SHP77 treated with DMSO at 0.1 percent for 48 hours (cell line): ENCODE results near the gene P2RY10.
"Not testable (repeated sequence)": the region's sequence is repeated elsewhere in the genome, so short reads cannot be mapped to it uniquely, and the experiment has no call there.

Source experiments
- DNase-seq: peaks from one replicate; lab custom pipeline; 2025; lab: John Stamatoyannopoulos, UW

P2RY10 gene, protein sequence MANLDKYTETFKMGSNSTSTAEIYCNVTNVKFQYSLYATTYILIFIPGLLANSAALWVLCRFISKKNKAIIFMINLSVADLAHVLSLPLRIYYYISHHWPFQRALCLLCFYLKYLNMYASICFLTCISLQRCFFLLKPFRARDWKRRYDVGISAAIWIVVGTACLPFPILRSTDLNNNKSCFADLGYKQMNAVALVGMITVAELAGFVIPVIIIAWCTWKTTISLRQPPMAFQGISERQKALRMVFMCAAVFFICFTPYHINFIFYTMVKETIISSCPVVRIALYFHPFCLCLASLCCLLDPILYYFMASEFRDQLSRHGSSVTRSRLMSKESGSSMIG

DNA sequence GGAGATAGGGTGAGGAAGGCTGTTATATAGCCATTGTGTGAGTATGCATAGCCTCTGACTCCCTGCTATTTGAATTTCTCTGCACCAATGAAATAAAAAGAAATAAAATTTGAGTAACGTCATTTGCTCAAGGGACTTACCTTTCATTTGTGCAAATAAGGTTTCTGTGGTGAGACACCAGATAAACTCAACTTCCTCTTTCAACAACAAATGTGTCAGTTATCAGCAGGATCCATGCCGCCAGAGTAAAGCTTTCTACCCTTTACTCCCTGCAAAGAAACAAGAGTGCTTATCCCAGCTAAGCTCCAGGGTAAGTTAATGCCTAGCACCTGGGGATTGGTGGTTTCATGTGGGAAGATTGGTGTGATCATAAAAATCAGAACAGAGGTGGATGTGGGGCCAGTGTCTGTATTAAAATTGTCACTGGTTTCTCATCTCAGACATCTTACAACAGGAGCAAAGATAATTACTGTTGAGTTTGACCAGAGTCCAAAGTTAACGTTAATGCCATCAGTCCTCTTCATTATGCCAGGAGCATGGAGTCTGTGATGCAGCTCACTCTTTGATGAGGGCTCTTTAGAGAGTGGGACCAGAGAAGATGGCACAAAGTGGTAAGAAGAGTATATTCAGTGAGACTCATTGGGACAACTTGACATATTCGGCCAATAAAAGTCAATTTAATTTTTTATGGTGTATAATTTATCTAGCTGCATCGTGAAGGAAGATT is at the start of gene P2RY10:
Gene P2RY10 (plus strand): TSS at position 206 of the 727 bp plus-strand sequence. CDS start 15,130 bp downstream, outside the sequence.
- no peak for DNase-seq

DNA sequence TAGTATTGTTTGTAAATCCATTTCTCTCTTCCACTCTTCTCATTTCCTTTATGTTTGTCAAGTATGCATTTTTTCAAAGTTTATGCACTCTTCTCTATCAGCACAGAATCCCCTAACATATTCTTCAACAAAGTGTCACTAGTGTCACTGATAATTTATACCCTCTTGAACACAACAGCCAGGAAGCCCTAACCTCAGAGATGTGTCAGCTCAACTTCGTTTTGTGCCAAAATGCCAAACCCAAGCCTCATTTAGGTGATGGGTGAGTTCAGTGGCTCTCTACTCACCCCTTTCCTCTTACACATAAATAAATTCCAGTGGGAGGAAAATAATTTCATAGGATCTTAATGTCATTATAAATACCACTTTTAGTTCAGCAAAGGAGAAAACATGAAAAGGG is 22.4 kb upstream of the P2RY10 start:
- no peak for DNase-seq

DNA sequence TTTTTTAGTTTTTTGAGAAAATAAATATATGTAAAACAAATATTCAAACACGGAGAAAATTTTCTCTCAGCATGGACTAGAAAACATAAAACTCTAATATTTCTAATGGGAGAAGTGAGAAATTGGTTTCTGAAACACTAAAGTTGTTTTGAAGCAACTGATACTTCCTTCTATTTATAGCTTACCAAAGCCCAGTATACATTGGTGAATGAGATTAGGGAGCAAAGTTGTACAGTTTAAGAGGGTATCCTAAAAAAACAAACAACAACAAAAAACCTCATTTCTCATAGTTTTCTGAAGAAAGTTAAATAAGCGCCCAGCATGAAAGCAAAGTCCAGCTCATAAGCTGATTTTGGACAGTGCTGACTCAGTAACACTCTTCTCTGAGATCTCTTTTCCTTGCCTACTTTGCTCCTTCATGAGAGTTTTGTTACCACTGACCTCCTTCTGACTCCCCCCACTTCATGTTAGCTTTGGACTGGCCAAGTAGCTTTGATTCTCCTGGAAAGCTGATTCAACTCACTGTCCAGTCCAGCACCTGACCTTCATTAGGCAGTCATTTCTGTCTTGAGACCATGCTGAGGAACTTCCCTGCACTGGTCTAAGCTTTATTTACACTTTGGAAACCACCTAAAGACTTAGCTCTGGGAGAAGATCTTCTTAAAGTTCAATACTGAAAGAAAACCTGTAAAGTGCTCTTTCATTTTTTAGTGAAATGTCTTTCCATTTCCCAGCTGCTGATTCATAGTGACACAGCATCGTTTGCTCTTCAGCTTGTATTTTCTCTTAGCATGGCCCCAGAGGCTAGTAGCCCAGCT is 21.8 kb upstream of the P2RY10 start:
- no peak for DNase-seq

DNA sequence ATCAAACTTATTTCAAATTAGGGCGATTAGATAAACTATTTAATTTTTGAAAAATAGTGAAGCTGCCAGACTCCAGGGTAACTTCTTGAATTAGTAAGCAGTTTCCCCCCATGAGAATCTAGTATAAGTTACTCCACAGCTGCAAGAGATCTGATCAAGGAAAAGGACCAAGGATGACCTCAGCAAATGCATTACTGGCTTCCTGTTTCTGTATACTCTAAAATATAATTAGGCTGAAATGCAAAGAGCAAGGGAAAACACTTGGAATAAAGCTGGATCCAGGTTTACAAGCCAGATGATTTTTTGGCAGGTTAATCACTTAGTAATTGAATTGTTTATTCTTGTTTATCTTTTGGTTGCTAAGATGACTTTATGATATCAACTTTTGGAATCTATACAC is 13.4 kb upstream of the P2RY10 start:
- no peak for DNase-seq

DNA sequence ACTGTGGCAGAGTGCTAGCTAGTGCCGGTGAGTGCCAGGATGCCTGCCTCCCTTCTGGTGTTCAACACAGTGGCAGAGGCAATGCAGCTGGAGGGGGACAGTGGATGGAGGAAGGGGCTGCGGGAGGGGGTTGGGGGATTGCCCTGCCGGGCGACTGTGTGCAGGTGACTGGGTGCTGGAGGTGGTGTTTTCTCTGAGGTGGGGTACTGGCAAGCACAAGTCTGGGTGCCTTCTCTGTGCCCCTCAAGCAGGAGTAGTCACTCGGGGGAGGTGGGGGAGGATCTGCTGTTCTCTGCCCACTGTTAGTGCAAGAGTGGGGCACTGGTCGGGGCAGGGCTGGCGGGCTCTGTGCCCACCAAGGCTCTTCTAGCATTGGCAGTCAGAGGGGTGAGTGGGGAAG is 10.3 kb upstream of the P2RY10 start:
- DNase-seq = no peak

DNA sequence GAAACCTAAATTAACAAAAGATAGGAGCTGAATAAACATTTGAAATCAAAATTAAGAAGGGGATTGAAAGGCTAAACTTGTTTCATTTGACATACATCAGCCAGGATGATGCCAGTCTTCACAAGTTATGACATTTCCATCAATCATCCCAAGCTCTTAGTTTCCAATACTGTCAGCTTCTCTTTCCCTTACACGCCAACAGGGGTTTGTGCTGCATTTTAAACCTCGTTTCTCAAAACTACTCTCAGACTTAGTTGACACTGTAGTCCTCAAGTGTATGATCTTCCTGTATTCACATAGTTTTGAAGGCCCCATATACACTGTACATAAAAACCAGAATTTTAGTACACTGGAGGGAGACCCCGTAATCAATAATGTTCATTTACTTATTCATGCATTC is 840 bp upstream of the P2RY10 start:
- DNase-seq = no peak

DNA sequence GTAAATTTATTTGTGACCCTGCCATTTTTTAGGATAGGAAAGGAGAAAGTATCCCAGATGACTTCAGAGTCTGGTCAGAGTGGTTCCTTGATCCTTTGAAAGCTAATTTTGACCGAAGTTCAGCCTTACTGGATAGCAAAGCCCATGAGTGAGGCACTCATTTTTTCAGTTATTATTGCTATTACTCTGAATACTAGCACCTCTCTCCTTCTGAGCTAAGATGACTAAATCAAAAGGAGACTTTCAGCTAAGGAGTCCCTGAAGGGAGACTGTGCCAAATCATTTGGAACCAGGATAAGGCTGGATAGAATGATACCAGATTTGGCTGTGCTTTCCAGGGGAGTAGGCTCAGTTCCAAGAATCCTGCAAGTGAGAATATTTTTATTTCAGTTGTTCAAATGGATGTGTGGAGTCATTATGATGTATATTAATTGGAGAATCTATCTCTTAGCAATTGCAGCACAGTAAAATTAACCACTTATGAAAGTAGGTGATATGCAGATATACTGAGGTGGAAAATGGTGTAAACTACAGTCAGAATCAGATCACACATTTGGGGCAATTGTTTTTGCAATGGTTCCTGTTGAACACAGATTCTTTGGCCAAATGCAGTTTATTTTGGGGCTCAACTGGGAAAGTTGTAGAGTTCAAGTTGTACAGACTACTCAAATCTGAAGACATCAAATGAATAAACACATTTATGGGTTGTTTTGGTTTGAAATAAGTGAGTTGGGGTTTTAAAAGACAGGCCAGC is 1.2 kb downstream of the P2RY10 start:
- no peak for DNase-seq

DNA sequence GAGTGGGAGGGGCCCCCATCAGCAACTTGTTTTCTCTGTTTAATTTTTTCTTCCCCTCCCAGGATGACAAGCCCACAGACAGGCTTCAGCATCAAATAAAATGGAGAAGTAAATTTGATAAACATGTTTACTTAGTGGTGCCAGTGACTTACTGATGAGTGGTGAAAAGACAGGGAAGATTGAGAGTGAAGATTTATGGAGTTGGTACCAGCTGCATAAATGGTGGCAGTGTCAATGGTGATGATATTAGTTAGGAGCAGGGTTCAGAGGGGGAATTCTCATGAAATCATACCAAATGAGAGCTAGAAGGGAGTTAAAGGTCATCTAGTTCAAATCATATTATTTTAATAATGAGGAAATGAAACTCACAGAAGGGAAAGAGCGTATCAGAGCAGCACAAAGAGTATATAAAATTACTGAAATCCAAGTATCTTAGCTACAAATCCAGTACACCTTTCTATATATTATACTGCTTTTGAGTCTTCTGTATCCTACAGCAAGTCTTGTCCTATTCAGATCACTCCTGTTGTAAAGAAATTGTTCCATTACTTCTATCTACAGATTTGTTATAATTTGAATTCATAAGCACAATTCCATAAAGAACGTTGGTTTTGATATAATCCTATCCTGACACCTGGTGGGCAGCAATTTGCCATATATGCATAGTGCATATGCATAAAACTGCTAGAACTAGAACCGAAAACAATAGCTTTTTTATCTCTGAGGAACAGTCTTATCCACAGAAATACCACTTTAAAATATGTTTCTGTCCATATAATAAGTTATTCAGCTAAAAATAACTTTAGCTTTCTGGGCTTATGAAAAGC is 5.0 kb downstream of the P2RY10 start:
- no peak for DNase-seq

DNA sequence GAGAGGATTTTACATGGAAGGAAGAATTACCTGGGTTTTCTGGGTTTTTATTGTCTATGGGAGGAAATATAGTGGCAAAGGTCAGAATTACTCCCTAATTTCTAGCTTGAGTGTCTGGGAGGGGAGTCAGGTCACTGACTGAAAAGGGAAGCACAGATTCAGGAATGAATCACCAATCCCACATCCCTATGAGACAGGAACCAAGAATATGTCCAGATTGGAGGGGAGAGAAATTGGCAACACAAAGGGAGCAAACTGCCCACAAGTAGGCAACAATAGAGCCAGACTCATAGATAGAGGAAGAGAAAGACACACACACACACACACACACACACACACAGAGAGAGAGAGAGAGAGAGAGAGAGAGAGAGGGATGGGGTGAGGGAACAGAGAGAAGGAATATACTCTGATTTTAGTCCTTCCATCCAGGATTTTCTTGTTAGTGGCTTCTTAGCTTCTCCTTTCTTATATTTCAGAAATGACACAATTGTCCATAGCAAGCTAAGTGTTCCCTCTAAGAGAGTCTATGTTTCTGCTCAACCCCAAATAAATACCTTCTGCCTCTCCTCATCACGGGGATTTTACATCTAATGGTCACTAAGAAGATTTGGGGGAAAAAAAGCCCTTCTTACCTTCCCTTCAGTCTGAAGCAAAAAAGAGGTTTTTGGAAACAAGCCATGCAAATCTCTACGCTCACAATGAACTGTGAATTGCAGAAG is 12.0 kb downstream of the P2RY10 start:
- no peak for DNase-seq

DNA sequence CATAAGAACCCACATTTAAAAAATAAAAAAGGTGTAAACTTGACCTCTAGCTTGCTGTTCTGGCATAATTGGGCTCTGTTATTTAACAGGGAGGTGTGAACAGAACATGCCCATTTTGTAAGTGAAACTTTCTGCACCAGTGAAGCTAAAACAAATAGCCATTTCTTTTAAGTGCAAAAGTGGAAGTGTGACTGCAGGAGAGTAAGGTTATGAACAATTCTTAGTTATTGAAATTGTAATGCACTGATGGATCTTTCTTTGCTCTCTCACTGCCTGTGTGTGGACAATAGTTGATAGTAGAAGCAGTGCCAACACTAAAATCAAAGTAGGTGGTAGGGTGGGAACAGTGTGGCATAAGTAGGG is 12.6 kb downstream of the P2RY10 start:
- no peak for DNase-seq

DNA sequence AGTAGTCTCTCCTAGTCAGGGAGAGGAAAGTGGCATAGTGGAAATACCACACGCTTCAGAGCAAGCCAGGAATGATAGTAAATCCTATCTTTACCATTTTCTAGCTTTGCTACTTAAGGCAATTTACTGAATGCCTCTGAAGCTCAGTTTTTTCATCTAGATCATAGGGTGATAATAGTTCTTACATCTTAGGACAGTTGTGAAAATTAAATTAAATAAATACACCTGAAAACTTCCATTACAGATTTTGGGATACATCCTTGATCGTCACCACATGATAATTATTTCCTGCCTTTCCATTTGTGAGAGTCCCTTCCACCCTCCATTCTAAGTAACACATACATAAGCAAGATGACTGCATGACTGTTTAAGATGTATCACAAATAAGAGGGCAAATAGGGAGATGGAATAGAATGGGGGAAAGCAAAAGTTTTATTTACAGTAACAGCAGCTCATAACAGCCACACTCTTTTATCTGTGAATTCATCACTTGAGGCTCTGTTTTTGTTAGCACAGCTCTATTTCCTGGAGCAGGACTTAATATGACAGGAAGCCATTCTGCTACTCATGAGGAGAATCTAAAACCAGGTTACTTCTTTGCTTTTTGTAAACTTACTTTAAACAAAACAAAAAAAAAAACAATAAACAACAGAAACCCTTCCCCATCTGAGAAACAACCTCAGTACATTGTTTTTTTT is 13.4 kb downstream of the P2RY10 start:
- no peak for DNase-seq

DNA sequence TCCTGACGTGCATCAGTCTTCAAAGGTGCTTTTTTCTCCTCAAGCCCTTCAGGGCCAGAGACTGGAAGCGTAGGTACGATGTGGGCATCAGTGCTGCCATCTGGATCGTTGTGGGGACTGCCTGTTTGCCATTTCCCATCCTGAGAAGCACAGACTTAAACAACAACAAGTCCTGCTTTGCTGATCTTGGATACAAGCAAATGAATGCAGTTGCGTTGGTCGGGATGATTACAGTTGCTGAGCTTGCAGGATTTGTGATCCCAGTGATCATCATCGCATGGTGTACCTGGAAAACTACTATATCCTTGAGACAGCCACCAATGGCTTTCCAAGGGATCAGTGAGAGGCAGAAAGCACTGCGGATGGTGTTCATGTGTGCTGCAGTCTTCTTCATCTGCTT is 15.7 kb downstream of the P2RY10 start:
- DNase-seq = no peak

DNA sequence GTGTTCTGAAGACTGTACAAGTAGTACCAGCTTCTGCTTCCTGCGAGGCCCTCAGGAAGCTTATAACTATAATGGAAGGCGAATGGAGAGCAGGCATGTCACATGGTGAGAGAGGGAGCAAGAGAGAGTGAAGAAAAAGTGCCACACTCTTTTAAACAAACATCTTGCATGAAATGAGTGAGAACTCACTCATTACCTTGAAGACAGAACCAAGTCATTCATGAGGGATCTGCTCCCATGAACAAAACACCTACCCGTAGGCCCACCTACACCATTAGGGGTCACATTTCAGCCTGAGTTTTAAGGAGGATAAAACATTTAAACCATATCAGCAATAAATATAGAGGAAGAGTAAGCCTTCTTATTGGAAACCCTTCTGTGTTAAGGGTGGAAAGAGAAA is 19.4 kb downstream of the P2RY10 start:
- DNase-seq = no peak

DNA sequence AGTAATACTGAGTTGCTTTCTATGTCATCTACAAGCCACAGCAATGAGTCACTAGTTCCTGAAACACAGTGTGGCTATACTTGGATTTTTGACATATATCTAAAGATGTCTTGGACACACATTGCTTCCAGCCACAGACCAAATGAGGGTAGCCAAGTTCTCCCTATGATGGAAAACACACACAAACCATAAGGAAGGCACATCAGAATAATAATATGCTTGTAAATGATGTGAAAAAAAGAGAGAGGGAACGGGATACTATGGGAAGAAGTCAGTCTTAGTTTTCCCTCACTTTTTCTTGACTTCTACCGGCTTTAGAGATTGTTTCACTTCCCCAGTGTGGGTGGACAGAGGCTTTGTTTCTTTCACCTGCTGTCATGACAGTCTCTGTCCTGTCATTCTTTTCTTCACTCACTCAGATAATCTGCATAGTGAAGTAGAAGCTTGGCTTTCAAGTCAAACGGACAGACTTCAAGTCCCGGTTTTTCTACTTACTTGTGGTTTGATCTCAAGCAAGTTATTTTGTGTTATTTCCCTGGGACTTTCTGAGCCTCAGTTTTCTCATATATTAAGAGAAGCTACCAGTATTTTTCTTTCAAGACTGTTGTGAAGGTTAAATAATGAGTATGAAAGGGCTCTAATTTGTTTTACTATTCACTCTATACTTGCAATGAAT is 34.7 kb downstream of the P2RY10 start:
- no peak for DNase-seq

DNA sequence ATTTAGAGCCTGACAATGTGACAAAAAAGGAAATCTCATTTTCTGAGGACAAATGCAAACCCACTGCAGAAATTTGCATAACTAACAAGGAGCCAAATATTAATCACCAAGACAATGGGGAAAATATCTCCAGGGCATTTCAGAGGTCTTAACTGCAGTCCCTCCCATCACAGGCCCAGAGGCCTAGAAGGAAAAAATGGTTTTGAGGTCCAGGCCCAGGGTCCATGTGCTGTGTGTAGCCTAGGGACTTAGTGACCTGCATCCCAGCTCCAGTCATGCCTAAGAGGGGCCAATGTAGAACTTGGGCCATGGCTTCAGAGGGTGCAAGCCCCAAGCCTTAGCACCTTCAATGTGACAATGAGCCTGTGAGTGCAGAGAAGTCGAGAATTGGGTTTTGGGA is 44.2 kb downstream of the P2RY10 start:
- no peak for DNase-seq

DNA sequence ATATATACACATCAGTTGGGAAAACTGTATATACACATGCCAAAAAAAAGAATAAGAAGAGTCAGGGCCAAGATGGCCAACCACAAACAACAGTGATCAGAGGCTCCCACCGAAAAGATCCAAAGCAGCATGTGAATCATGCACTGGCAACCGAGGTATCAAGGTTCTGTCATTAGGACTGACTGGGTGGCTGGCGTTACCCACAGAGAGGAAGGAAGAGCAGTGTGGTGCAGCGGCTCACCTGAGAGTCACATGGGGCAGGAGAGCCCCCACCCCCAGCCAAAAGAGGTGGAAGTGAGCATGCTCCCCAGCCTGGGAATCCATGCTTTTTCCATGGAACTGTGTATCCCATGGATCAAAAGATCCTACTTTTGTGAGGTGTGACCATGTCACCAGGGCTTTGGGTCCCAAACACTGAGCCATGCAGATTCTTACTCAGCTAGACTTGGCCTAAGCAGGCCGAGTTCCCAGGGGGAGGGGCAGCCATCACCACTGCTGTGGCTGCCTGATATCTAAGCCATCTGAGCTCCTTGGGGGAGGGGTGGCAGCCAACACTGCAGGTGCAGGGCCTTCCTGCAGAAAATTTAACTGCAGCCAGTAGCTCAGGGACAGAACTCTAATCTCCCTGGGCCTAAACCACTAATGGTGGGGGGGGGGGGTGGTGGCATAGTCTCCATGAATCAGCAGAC is 52.8 kb downstream of the P2RY10 start:
- no peak for DNase-seq

DNA sequence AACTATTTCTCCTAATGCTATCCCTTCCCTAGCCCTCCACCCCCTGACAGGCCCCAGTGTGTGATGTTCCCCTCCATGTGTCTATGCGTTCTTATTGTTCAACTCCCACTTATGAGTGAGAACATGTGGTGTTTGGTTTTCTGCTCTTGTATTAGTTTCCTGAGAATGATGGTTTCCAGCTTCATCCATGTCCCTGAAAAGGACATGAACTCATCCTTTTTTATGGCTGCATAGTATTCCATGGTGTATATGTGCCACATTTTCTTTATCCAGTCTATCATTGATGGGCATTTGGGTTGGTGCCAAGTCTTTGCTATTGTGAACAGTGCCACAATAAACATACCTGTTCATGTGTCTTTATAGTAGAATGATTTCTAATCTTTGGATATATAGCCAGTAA is 62.3 kb downstream of the P2RY10 start:
- DNase-seq = not testable (repeated sequence)
